Activated naive CD8-positive, alpha-beta T cell treated with anti-CD3 and anti-CD28 coated beads, Interleukin-2, amount 50 U/mL, for 16 hours (primary cell): ENCODE measurements around the gene LPO.

Source experiments
- DNase-seq: peaks from one replicate; pipeline ENCODE4 v3.0.0-alpha.2; 2020; ENCODE audit warnings: low read depth, low spot score

LPO gene

GRCh38 chr17:58229384-58229783, 9.0 kb upstream of the LPO start:
- DNase-seq: no peak

DNA sequence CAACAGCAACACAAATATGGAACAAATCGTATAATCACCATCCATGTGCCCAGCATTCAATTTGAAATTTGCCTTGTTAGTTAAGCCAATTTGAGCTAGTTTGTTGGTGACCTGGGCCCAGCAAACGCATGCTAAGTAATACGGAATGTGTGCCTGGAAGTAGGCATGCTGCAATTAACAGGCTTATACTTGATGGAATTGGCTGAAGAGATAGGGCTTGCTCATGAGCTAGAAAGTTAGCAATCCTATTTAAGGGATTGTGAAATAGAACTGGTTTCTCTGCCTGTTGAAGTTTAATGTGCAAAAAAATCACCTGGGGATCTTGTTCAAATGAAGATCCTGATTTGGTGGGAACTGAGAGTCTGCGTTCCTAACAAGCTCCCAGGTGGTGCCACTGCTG, 8.5 kb upstream of the LPO start:
- DNase-seq: no peak

GRCh38 chr17:58231641-58232040, 6.7 kb upstream of the LPO start:
- no peak for DNase-seq

GRCh38 chr17:58232707-58233156, 5.7 kb upstream of the LPO start:
- no peak for DNase-seq

DNA sequence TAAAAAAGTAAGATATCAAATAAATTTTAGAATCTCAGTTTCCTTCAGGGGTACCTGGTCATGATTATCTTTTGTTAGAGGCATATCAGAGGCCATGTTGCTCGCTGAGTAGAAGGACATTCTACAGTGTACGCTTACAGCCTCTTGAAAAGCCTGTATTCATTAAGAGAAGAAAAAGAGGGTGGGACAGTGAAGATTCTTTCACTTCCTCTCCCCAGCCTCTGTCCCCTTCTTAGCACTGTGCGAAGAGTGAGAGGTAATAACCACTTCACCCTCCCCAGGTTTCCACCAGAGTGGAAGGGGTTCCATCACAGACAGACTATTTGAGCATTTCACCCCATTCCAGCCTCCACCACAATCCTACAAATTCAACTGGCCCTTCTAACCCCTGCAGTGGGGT, 4.8 kb upstream of the LPO start:
- DNase-seq: no peak

- no peak for DNase-seq
These were observed 3.9 kb upstream of the LPO start for GRCh38 chr17:58234512-58234911.

- no peak for DNase-seq
These were observed 2.6 kb upstream of the LPO start for GRCh38 chr17:58235821-58236220.

DNA sequence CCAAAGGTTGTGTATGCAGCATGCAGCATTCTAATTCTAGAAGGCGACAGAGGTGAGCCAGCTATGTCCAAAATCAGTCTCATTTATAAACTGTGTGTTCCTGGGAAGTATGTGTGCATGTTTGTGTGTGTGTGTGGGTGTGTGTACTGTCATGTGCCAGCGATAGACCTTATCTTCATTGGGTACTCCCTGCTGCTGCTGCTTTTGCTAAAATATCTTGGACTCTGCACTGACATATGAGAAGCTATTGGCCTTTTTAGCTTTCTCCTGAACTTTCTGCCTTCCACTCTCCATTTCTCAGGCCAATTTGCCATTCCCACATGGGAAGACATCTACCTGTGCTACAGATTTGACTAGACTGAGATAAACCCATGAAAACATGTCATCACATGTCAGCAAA, 2.0 kb upstream of the LPO start:
- no peak for DNase-seq

DNA sequence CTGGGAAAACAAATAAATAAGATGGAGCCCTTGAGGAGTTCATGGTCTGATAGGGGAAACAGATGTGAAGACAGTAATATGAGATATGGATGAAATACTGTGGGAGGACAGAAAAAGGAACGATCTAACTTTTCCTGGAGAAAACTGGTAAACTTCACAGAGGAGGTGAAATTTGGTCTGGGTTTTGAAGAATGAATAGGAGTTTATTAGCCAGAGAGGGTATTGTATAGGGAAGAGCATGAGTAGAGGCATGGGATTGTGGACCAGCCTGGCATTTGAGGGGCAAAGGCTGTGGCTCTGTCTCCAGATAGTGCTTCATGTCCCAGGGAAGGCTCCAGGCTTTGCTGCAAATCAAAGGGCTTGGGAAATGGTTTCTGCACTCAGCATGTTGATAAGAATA, 1.6 kb downstream of the LPO start:
- no peak for DNase-seq

- DNase-seq: no peak
These were observed 3.9 kb downstream of the LPO start for GRCh38 chr17:58242171-58242784.

DNA sequence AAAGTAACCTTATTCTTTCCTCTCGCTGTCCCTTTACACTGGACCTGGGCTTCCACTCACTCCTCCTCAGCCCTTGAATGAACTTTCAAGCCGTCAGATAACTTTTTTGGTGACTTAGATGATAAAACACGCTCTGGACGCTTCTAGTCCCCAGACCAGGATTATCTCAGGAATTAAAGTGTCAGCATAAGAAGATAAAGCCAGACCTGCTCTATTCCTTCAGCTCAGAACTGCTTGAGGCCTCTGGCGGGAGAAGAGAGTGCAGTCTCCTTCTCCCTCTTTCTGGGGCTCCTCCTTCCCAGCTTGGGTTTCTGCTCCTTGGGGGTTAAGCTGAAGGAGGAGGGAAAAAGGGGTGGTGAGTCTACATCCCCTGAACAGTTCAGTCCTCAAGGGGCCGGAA, 6.6 kb downstream of the LPO start:
- DNase-seq: no peak

DNA sequence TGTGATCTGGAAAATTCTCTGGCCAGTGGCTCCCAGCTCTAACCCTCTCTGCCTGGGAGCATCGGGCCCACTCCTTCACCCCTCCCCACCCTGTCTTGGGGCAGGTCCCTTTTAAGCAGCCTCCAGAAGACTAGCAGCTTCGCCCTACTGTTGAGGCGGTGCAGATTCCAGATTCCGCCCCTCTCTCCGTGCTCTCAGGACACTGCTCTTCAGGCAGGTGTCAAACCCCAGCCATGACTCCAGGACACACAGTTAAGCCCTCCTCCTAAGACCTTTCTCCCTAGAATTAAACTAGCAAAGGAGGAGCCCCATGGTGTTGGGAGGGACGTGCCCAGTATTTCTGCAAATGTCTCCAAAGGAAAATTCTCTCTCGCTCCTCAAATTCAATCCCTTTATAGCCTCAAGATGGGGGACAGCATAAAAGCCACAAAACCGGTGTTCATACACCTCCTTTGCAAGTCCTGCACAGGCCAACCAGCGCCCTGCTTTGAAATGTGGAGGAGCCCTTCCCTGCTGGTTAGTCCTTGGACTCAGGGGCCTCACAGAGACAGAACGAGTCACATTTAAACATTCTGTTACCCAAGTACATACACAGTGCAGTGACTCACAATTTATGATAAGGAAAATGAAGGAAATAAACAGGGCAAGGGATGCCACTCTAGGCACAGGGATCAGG, 7.2 kb downstream of the LPO start:
- DNase-seq: no peak

DNA sequence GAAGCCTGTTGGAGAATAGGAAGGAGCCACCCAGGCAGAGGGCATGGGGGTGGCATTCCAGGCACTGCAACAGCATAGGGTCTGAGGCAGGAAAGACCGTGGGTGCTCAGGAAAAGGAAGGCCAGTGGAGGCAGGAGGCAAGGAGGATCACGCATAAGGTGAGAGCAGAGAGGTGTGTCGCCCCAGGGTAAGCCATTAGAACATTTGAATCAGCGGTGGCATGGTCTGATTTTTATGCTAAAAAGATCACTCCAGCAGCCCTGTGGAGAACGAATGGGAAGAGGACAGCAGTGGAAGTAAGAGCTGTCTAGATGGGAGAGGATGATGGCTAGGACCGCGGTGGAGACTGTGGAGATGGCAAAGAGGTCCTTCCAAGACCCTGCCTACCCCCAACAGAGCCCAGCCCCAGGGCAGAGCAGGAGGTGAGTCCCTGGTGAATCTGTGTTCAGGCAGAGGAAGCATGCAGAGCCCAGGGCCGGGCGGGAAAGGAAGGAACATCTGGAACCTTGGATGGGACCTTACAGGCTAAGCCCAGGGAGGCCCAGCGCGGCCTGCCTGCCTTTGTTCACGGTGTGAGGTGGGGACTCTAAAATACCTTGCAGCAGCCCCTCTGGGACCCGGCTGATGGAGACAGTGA, 7.8 kb downstream of the LPO start:
- DNase-seq: no peak

DNA sequence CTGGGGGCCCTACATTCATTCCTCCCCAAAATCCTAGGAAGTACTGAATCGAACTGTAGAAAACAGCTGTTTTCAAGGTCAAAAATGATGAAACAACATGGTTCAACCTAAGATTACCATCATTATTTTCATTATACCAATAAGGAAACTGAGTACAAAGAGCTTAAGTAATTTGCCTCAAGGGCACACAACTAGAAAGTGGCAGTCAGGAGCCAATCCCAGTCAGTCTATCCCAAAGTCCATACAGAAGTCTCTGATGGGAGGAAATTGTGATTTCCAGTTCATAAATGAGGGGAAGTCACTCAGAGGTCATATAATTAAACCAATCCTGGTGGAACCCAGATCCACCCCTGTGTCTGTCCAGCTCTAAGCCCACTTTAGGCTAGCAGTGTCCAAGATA, 8.4 kb downstream of the LPO start:
- no peak for DNase-seq

DNA sequence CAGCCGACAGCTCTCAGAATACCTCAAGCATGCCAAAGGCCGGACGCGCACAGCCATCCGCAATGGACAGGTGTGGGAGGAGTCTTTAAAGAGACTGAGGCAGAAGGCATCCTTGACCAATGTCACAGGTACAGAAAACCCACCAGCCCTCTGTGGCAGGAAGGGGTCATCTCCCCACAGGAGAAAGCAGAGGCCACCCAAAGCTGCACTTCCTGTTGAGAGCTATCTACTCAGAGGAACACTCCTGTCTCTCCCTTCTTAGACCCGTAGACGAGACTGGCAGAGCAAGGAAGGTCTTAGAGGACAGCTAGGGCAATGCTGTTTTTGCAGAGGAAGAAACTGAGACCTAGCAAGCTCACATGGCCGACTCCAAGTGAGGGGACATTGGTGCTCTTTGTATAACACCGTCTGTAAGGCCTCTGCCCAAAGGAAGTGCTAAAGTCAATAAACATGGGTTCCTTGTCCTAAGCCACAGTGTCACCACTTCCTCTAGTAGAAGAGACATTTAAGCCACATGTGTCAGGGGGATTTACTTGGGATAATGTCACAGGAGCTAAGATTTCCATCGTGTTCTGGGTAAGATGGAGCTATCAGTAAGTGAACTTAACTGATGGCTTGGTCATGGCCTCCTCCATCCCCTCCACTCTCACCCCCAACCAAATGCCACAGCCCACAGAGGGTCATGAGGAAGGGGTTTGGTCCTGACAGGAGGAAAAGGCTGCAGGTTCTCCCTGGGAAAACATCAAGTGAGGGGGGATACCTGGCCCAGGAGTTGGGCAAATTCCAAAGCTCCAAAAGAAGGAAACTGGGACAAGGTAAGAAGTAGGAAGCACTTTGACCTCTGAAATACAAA, 9.4 kb downstream of the LPO start:
- DNase-seq: no peak

DNA sequence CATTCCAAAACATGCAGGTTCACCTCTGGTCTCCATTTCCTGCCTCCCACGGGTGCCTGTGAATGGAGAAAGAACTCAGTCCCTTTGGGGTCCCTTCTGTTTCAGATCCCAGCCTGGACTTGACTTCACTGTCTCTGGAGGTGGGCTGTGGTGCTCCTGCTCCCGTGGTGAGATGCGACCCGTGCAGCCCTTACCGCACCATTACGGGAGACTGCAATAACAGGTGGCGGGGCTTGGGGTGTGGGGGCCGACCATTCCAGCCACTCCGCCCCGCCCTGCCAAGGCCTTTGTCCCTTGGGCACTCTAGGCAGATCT, 10.5 kb downstream of the LPO start:
- no peak for DNase-seq

DNA sequence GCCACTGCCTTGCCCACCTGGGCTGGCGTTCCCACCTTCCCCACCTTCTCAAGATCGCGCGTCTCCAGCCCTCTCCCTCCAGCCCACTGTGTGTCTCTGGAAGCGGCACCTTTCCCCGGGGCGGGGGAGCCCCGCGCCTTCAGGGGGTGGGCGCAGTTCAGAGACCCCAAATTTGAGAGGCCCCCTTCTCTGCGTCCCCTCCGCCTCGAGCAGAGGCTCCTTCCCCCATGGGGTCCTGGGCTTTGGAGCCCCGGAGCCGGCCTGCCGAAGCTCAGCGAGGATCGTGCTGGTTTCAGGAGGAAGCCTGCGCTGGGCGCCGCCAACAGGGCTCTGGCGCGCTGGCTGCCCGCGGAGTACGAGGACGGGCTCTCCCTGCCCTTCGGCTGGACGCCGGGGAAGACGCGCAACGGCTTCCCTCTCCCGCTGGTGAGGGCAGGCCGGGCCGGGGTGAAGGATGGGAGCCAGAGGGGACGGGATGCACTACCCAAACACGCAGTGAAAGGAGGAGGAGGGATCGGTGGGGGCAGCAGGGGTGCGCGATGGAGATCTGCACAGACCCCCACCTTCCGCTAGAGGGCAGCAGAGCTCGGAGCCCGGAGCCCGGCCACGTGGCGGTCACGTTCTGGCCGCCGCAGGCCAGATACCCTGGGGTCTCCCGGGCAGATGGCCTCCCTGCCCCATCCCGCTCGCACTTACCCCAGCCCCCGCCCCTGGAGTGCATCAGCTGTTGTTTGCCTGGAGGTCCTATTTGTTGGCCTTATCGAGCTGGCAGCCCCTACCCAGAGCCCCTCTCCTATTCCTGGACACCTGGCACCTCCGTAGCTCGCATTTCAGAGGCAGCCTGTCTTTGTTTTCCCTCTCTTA, 11.1 kb downstream of the LPO start:
- peak; percentile 67 for DNase-seq

GRCh38 chr17:58250344-58251011, 12.1 kb downstream of the LPO start:
- no peak for DNase-seq

GRCh38 chr17:58252141-58252540, 13.8 kb downstream of the LPO start:
- DNase-seq: no peak

- DNase-seq: no peak
These were observed 14.7 kb downstream of the LPO start for GRCh38 chr17:58253082-58253481.

DNA sequence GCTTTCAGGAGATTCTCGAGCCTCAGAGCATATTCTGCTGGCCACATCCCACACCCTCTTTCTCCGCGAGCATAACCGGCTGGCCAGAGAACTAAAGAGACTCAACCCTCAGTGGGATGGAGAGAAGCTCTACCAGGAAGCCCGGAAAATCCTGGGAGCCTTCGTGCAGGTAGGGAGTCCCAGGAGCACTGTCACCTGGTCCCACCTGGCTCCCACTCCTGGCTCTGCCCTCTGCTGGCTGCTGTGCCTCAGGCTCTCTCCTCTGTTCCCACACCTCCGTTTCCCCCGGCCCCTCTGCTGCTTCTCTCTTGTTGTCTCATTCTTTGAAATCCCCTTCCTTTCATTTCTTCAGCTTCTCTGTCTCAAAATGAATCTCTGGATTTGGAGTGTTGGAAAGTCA, 16.4 kb downstream of the LPO start:
- no peak for DNase-seq
